Calu3 (cell line): Measurements from ENCODE around the gene ABLIM2. TPM values are rescaled to one million over a fixed set of nuclear protein-coding genes. Genes with fewer than 3 reads are reported as not detected.

Experiments used
- BruUV-seq: library from RNA; stranded (reverse); fragments of 400-500 nt; replicated peaks from 2 replicates; lab custom pipeline; 2021; lab: Mats Ljungman, UMichigan
- CTCF ChIA-PET: fragments of 300-600 bp; sonication (Branson Sonifier 250); formaldehyde crosslinking; loops from one replicate; lab custom pipeline; 2022; ENCODE audit warnings: antibody characterized with exemption; lab: Charles Lee
- DNase-seq: peaks from one replicate; pipeline ENCODE4 v3.0.0; 2022
- H3K27ac Mint-ChIP-seq: one replicate; pipeline ENCODE4 v1.8.0; 2022; ENCODE audit warnings: mixed read lengths; ENCODE audit not compliant: unreplicated experiment
- H3K27me3 Mint-ChIP-seq: one replicate; pipeline ENCODE4 v1.8.0; 2022; ENCODE audit warnings: mixed read lengths; ENCODE audit not compliant: unreplicated experiment
- H3K36me3 Mint-ChIP-seq: one replicate; pipeline ENCODE4 v1.8.0; 2022; ENCODE audit warnings: mild to moderate bottlenecking, moderate library complexity, mixed read lengths; ENCODE audit not compliant: insufficient read depth, unreplicated experiment
- H3K4me1 Mint-ChIP-seq: one replicate; pipeline ENCODE4 v1.8.0; 2022; ENCODE audit warnings: mild to moderate bottlenecking, low read depth, mixed read lengths; ENCODE audit not compliant: unreplicated experiment
- H3K4me3 Mint-ChIP-seq: one replicate; pipeline ENCODE4 v1.8.0; 2022; ENCODE audit warnings: mild to moderate bottlenecking, low read depth, moderate library complexity, mixed read lengths; ENCODE audit not compliant: unreplicated experiment
- H3K9me3 Mint-ChIP-seq: one replicate; pipeline ENCODE4 v1.8.0; 2022; ENCODE audit warnings: low read depth, mixed read lengths; ENCODE audit not compliant: unreplicated experiment
- CTCF ChIP-seq: fragments of 200-600 bp; IDR thresholded peaks from one replicate; pipeline ENCODE4 v1.8.0; 2022; ENCODE audit warnings: antibody characterized with exemption; ENCODE audit not compliant: unreplicated experiment
- intact Hi-C: fragments of 100-400 bp; cut with micrococcal nuclease; formaldehyde crosslinking; loops from one replicate; pipeline ENCODE4 v1.10.0; 2022; ENCODE audit not compliant: unreplicated experiment
- total RNA-seq: library from RNA; stranded (reverse); gene quantifications from 2 replicates; pipeline ENCODE4 v1.2.3, GENCODE V29; 2022

ABLIM2 gene
- total RNA-seq, 1 experiment from 2014 or later: 1.0 TPM

DNA sequence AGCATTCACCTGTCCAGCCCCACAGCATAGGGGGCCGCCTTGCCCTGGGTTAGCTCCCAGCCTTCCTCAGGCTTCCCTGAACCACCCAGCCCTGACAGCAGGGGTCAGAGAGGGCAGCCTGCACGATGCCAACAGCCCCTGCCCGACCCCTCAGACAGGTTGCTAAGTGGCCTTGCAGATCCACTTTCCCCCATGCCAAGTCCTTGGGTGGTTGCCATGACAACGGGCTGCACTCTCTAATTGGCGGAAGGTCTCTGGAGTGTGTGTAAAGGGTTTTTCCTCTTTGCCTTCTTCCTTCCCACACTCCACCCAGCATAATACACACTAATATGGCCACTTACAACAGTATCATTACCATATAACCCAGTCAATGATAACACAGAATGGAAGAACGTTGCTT, 119.3 kb downstream of the ABLIM2 start:
- intact Hi-C loops: no loop called here
- no TSS peak for BruUV-seq
- DNase-seq: no peak
- H3K4me1 Mint-ChIP-seq: no peaks in the 10 kb centered on the region
- CTCF ChIA-PET: no interaction called here
- no peak overlapping the region for H3K4me3 Mint-ChIP-seq
- H3K36me3 Mint-ChIP-seq: peaks cover 4% of the 10 kb centered on the region
- no peaks in the 10 kb centered on the region for H3K9me3 Mint-ChIP-seq
- H3K27ac Mint-ChIP-seq: no peak overlapping the region
- H3K27me3 Mint-ChIP-seq: peaks cover 29% of the 10 kb centered on the region
- TF ChIP-seq CTCF: no peak

GRCh38 chr4:8038719-8039251, 119.8 kb downstream of the ABLIM2 start:
- BruUV-seq: no TSS peak
- Mint-ChIP-seq H3K4me1 (no peaks in the 10 kb centered on the region), H3K36me3 (peaks cover 4% of the 10 kb centered on the region), H3K9me3 (no peaks in the 10 kb centered on the region), H3K4me3 (no peak overlapping the region), H3K27ac (no peak overlapping the region), H3K27me3 (peaks cover 29% of the 10 kb centered on the region)
- no peak for DNase-seq
- intact Hi-C loops: no loop called here
- CTCF ChIA-PET: no interaction called here
- TF ChIP-seq CTCF: no peak

GRCh38 chr4:8038083-8038482, 120.5 kb downstream of the ABLIM2 start:
- H3K4me1 Mint-ChIP-seq: no peaks in the 10 kb centered on the region
- no peak overlapping the region for H3K4me3 Mint-ChIP-seq
- no peak overlapping the region for H3K27ac Mint-ChIP-seq
- H3K9me3 Mint-ChIP-seq: no peaks in the 10 kb centered on the region
- H3K27me3 Mint-ChIP-seq: peaks cover 29% of the 10 kb centered on the region
- BruUV-seq: no TSS peak
- DNase-seq: no peak
- intact Hi-C loops: no loop called here
- no peak for TF ChIP-seq CTCF
- CTCF ChIA-PET: no interaction called here
- H3K36me3 Mint-ChIP-seq: peaks cover 4% of the 10 kb centered on the region

- intact Hi-C loops: no loop called here
- no peak for DNase-seq
- H3K36me3 Mint-ChIP-seq: peaks cover 4% of the 10 kb centered on the region
- H3K9me3 Mint-ChIP-seq: no peaks in the 10 kb centered on the region
- H3K27ac Mint-ChIP-seq: no peak overlapping the region
- H3K4me1 Mint-ChIP-seq: no peaks in the 10 kb centered on the region
- no peak for TF ChIP-seq CTCF
- CTCF ChIA-PET: no interaction called here
- no peak overlapping the region for H3K4me3 Mint-ChIP-seq
- no TSS peak for BruUV-seq
- peaks cover 29% of the 10 kb centered on the region for H3K27me3 Mint-ChIP-seq
Observed at GRCh38 chr4:8037150-8037769, 121.4 kb downstream of the ABLIM2 start.
